ENCODE measurements around the gene PDF. TPM values are rescaled to one million over a fixed set of nuclear protein-coding genes. Genes with fewer than 3 reads are reported as not detected.

Gene PDF
- total and polyA plus RNA-seq, 2 of the 13 experiments (the other 11 are each of a cell fraction or from before 2014, with no cell fraction given), result 12.4 to 48.8 TPM

GRCh38 chr16:69330286-69331109, at the start of gene PDF (continued):
- TF ChIP-seq, protein P1, sequence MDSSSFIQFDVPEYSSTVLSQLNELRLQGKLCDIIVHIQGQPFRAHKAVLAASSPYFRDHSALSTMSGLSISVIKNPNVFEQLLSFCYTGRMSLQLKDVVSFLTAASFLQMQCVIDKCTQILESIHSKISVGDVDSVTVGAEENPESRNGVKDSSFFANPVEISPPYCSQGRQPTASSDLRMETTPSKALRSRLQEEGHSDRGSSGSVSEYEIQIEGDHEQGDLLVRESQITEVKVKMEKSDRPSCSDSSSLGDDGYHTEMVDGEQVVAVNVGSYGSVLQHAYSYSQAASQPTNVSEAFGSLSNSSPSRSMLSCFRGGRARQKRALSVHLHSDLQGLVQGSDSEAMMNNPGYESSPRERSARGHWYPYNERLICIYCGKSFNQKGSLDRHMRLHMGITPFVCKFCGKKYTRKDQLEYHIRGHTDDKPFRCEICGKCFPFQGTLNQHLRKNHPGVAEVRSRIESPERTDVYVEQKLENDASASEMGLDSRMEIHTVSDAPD (CRISPR knock-in tag; IDR thresholded peaks at IDR 0.05), result no peak
- TF ChIP-seq ZNF224 (CRISPR knock-in tag; IDR thresholded peaks at IDR 0.05) (no peak), ZNF598 (CRISPR knock-in tag; IDR thresholded peaks at IDR 0.05; ENCODE audit: borderline replicate concordance) (peak; percentile 96), HOXA5 (CRISPR knock-in tag; IDR thresholded peaks at IDR 0.05) (peak; percentile 79; the same call in 1 of the 2 replicates), ZNF414 (CRISPR knock-in tag; IDR thresholded peaks at IDR 0.05) (peak; percentile 63; the same call in 1 of the 2 replicates), ZKSCAN8 (CRISPR knock-in tag; IDR thresholded peaks at IDR 0.05; ENCODE audit: borderline replicate concordance) (peak; percentile 80), ZFP36L1 (CRISPR knock-in tag; IDR thresholded peaks at IDR 0.05) (peak; percentile 33; the same call in 1 of the 2 replicates), PAXIP1 (CRISPR knock-in tag; conservative IDR thresholded peaks at IDR 0.05) (peak; percentile 69; the same call in 1 of the 2 replicates), DNMT1 (CRISPR knock-in tag; IDR thresholded peaks at IDR 0.05) (no peak), RELA (CRISPR knock-in tag; IDR thresholded peaks at IDR 0.05) (peak; percentile 7; the same call in 1 of the 2 replicates), ZNF335 (CRISPR knock-in tag; IDR thresholded peaks at IDR 0.05) (no peak), TMF1 (CRISPR knock-in tag; IDR thresholded peaks at IDR 0.05; ENCODE audit: low read depth) (peak; percentile 73; the same call in 1 of the 2 replicates), ZBTB4 (CRISPR knock-in tag; IDR thresholded peaks at IDR 0.05; ENCODE audit: borderline replicate concordance) (no peak; the same call in 1 of the 2 replicates), KAT7 (CRISPR knock-in tag; IDR thresholded peaks at IDR 0.05; ENCODE audit: borderline replicate concordance) (peak; percentile 94; the same call in 1 of the 2 replicates), EHMT2 (IDR thresholded peaks at IDR 0.05; ENCODE audit: borderline replicate concordance, low read depth, low read length) (no peak), ZNF557 (CRISPR knock-in tag; IDR thresholded peaks at IDR 0.05) (0 out of 2 replicates have a peak, but pooled peaks have one; percentile 46)
- TF ChIP-seq, protein P2, sequence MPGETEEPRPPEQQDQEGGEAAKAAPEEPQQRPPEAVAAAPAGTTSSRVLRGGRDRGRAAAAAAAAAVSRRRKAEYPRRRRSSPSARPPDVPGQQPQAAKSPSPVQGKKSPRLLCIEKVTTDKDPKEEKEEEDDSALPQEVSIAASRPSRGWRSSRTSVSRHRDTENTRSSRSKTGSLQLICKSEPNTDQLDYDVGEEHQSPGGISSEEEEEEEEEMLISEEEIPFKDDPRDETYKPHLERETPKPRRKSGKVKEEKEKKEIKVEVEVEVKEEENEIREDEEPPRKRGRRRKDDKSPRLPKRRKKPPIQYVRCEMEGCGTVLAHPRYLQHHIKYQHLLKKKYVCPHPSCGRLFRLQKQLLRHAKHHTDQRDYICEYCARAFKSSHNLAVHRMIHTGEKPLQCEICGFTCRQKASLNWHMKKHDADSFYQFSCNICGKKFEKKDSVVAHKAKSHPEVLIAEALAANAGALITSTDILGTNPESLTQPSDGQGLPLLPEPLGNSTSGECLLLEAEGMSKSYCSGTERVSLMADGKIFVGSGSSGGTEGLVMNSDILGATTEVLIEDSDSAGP (CRISPR knock-in tag; IDR thresholded peaks at IDR 0.05; ENCODE audit: borderline replicate concordance), result peak; percentile 98
